ENCODE results near the gene OSR1. TPM values are rescaled to one million over a fixed set of nuclear protein-coding genes. Genes with fewer than 3 reads are reported as not detected.
A peak's percentile ranks its signal among the peaks of the same experiment; 100 is the strongest.

Gene OSR1
- total and polyA plus RNA-seq, 2 experiments from 2014 or later, result 0.24 TPM; not detected in 1

DNA sequence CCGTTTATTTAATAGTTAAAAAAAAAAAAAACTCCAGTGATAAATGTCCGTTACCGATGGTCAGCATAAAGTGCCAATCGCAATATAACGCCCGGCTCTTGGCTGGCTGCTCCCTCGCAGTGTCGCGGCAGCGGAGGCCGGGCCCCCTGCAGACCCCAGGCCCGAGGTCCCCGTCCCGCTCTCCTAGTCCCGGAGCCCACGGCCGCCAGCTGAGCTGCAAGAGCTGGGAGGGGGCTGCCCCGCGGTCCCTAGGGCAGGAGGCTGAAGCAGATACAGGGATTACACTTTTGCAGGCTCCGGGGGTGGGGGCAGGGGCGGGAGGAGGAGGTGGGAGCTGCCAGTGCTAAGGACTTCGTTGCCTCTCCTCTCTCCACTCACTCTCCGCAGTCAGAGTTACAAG, 6.9 kb downstream of the OSR1 start:
- H3K4me1 ChIP-seq (ENCODE audit: insufficient read depth), result peaks cover 51% of the 10 kb centered on the region
- no peaks in the 10 kb centered on the region; the same call in 1 of the 2 replicates for H3F3A ChIP-seq (replicated peaks; ENCODE audit: low read depth)
- Mint-ChIP-seq H3K4me1 (peaks cover 35% of the 10 kb centered on the region), H3K36me3 (ENCODE audit: low read depth) (no peaks in the 10 kb centered on the region; the same call in 2 of the 3 replicates), H3K27ac (no peak overlapping the region), H3K9me3 (peaks cover 4% of the 10 kb centered on the region), H3K27me3 (ENCODE audit: insufficient read depth, low read depth, poor library complexity) (peaks cover 88% of the 10 kb centered on the region), H3K4me3 (peak overlapping the region; percentile 68)
- H3K9me2 ChIP-seq (ENCODE audit: insufficient read depth), result no peaks in the 10 kb centered on the region
- peaks cover 25% of the 10 kb centered on the region for H4K20me1 ChIP-seq (replicated peaks; ENCODE audit: insufficient read depth)
- DNase-seq (ENCODE audit: low spot score) (peak; percentile 23), ATAC-seq (no peak)
- peaks cover 83% of the 10 kb centered on the region for H3K27me3 ChIP-seq (ENCODE audit: insufficient read depth)
- H2AFZ ChIP-seq, result no peak overlapping the region; the same call in 1 of the 2 replicates
- H3K36me3 ChIP-seq (ENCODE audit: insufficient read depth), result no peaks in the 10 kb centered on the region; the same call in 1 of the 2 replicates
- H3K4me2 ChIP-seq, result peak overlapping the region; percentile 84
- H3K4me3 ChIP-seq, result peak overlapping the region; percentile 60
- H3K79me2 ChIP-seq (replicated peaks; ENCODE audit: insufficient read depth), result no peaks in the 10 kb centered on the region
- TF ChIP-seq, protein P1, sequence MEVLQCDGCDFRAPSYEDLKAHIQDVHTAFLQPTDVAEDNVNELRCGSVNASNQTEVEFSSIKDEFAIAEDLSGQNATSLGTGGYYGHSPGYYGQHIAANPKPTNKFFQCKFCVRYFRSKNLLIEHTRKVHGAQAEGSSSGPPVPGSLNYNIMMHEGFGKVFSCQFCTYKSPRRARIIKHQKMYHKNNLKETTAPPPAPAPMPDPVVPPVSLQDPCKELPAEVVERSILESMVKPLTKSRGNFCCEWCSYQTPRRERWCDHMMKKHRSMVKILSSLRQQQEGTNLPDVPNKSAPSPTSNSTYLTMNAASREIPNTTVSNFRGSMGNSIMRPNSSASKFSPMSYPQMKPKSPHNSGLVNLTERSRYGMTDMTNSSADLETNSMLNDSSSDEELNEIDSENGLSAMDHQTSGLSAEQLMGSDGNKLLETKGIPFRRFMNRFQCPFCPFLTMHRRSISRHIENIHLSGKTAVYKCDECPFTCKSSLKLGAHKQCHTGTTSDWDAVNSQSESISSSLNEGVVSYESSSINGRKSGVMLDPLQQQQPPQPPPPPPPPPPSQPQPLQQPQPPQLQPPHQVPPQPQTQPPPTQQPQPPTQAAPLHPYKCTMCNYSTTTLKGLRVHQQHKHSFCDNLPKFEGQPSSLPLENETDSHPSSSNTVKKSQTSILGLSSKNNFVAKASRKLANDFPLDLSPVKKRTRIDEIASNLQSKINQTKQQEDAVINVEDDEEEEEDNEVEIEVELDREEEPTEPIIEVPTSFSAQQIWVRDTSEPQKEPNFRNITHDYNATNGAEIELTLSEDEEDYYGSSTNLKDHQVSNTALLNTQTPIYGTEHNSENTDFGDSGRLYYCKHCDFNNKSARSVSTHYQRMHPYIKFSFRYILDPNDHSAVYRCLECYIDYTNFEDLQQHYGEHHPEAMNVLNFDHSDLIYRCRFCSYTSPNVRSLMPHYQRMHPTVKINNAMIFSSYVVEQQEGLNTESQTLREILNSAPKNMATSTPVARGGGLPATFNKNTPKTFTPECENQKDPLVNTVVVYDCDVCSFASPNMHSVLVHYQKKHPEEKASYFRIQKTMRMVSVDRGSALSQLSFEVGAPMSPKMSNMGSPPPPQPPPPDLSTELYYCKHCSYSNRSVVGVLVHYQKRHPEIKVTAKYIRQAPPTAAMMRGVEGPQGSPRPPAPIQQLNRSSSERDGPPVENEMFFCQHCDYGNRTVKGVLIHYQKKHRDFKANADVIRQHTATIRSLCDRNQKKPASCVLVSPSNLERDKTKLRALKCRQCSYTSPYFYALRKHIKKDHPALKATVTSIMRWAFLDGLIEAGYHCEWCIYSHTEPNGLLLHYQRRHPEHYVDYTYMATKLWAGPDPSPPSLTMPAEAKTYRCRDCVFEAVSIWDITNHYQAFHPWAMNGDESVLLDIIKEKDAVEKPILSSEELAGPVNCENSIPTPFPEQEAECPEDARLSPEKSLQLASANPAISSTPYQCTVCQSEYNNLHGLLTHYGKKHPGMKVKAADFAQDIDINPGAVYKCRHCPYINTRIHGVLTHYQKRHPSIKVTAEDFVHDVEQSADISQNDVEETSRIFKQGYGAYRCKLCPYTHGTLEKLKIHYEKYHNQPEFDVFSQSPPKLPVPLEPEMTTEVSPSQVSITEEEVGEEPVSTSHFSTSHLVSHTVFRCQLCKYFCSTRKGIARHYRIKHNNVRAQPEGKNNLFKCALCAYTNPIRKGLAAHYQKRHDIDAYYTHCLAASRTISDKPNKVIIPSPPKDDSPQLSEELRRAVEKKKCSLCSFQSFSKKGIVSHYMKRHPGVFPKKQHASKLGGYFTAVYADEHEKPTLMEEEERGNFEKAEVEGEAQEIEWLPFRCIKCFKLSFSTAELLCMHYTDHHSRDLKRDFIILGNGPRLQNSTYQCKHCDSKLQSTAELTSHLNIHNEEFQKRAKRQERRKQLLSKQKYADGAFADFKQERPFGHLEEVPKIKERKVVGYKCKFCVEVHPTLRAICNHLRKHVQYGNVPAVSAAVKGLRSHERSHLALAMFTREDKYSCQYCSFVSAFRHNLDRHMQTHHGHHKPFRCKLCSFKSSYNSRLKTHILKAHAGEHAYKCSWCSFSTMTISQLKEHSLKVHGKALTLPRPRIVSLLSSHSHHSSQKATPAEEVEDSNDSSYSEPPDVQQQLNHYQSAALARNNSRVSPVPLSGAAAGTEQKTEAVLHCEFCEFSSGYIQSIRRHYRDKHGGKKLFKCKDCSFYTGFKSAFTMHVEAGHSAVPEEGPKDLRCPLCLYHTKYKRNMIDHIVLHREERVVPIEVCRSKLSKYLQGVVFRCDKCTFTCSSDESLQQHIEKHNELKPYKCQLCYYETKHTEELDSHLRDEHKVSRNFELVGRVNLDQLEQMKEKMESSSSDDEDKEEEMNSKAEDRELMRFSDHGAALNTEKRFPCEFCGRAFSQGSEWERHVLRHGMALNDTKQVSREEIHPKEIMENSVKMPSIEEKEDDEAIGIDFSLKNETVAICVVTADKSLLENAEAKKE (CRISPR knock-in tag; IDR thresholded peaks at IDR 0.05), result no peak
- TF ChIP-seq CREB1 (CRISPR knock-in tag; IDR thresholded peaks at IDR 0.05; ENCODE audit: low read depth) (no peak), STAT1 (IDR thresholded peaks at IDR 0.05; ENCODE audit: unreplicated experiment) (no peak)
- TF ChIP-seq, protein P2, sequence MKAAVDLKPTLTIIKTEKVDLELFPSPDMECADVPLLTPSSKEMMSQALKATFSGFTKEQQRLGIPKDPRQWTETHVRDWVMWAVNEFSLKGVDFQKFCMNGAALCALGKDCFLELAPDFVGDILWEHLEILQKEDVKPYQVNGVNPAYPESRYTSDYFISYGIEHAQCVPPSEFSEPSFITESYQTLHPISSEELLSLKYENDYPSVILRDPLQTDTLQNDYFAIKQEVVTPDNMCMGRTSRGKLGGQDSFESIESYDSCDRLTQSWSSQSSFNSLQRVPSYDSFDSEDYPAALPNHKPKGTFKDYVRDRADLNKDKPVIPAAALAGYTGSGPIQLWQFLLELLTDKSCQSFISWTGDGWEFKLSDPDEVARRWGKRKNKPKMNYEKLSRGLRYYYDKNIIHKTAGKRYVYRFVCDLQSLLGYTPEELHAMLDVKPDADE (IDR thresholded peaks at IDR 0.05), result no peak
- H3K27ac ChIP-seq (ENCODE audit: low read depth), result no peak overlapping the region

Data from GM23338 (cell line).